Neural progenitor cell (in vitro differentiated cells): ENCODE results near the gene DPM1. TPM values are rescaled to one million over a fixed set of nuclear protein-coding genes. Genes with fewer than 3 reads are reported as not detected.

Experiments
- DNase-seq: peaks from one replicate; pipeline ENCODE4 v3.0.0-alpha.2; 2016; ENCODE audit warnings: low spot score
- H2AFZ ChIP-seq: fragments of 200-600 bp; sonication (generic); replicated peaks from 2 replicates; pipeline ENCODE4 v1.6.1; 2016; ENCODE audit warnings: antibody characterized with exemption
- H3F3A ChIP-seq: fragments of 200-600 bp; sonication (generic); 2 replicates; pipeline ENCODE4 v1.6.1; 2016; ENCODE audit warnings: antibody characterized with exemption, low read depth
- H3K27ac ChIP-seq: fragments of 200-600 bp; sonication (generic); 2 replicates; pipeline ENCODE4 v1.5.1; 2016; ENCODE audit warnings: mild to moderate bottlenecking
- H3K27me3 ChIP-seq: fragments of 200-600 bp; sonication (generic); 2 replicates; pipeline ENCODE4 v1.6.1; 2016; ENCODE audit warnings: mild to moderate bottlenecking, moderate library complexity
- H3K36me3 ChIP-seq: fragments of 200-600 bp; sonication (generic); 2 replicates; pipeline ENCODE4 v1.5.1; 2016
- H3K4me1 ChIP-seq: fragments of 200-600 bp; sonication (generic); 2 replicates; pipeline ENCODE4 v1.6.1; 2016; ENCODE audit warnings: mixed run types
- H3K4me2 ChIP-seq: fragments of 200-600 bp; sonication (generic); 2 replicates; pipeline ENCODE4 v1.6.1; 2016
- H3K4me3 ChIP-seq: fragments of 200-600 bp; sonication (generic); 2 replicates; pipeline ENCODE4 v1.5.1; 2016
- H3K79me2 ChIP-seq: fragments of 200-600 bp; sonication (generic); 2 replicates; pipeline ENCODE4 v1.6.1; 2016; ENCODE audit warnings: low read depth
- H3K9ac ChIP-seq: fragments of 200-600 bp; sonication (generic); 2 replicates; pipeline ENCODE4 v1.6.1; 2016
- H3K9me3 ChIP-seq: fragments of 200-600 bp; sonication (generic); 2 replicates; pipeline ENCODE4 v1.5.1; 2016; ENCODE audit warnings: low read depth
- H4K20me1 ChIP-seq: fragments of 200-600 bp; sonication (generic); 2 replicates; pipeline ENCODE4 v1.6.1; 2016; ENCODE audit warnings: low read depth
- H3K27ac Mint-ChIP-seq: 3 replicates; pipeline ENCODE4 v1.8.0; 2021; ENCODE audit warnings: mixed read lengths
- H3K27me3 Mint-ChIP-seq: 2 replicates; pipeline ENCODE4 v1.8.0; 2022; ENCODE audit warnings: low read depth, mild to moderate bottlenecking, inconsistent platforms, moderate library complexity, mixed read lengths; ENCODE audit not compliant: insufficient read depth
- H3K36me3 Mint-ChIP-seq: 3 replicates; pipeline ENCODE4 v1.8.0; 2021; ENCODE audit warnings: mixed read lengths
- H3K4me1 Mint-ChIP-seq: 3 replicates; pipeline ENCODE4 v1.8.0; 2021; ENCODE audit warnings: mixed read lengths
- H3K4me3 Mint-ChIP-seq: 3 replicates; pipeline ENCODE4 v1.8.0; 2021; ENCODE audit warnings: mild to moderate bottlenecking, moderate library complexity, mixed read lengths
- H3K9me3 Mint-ChIP-seq: 3 replicates; pipeline ENCODE4 v1.8.0; 2020; ENCODE audit warnings: mixed read lengths
- CTCF ChIP-seq: fragments of 200-600 bp; sonication (generic); IDR thresholded peaks from 2 replicates; pipeline ENCODE4 v1.5.1; 2017; ENCODE audit warnings: antibody characterized with exemption, mild to moderate bottlenecking
- EZH2 ChIP-seq: fragments of 200-600 bp; sonication (generic); IDR thresholded peaks from 2 replicates; pipeline ENCODE4 v1.6.1; 2017; ENCODE audit warnings: antibody characterized with exemption, mild to moderate bottlenecking, moderate library complexity
- EZH2phosphoT487 ChIP-seq: fragments of 200-600 bp; sonication (generic); IDR thresholded peaks from 2 replicates; pipeline ENCODE4 v1.6.1; 2017; ENCODE audit warnings: antibody characterized with exemption
- total RNA-seq: library from RNA; depleted of rRNA; stranded (reverse); fragments of >200 nt; gene quantifications from 2 replicates; pipeline ENCODE4 v1.2.3, GENCODE V29; 2015; ENCODE audit warnings: low replicate concordance

Gene DPM1
- total RNA-seq, 1 donor from 2014 or later = 173 TPM

GRCh38 chr20:50953821-50954220 is 4.5 kb downstream of the DPM1 start:
- TF ChIP-seq EZH2 = no peak
- TF ChIP-seq CTCF = no peak
- TF ChIP-seq EZH2phosphoT487 = no peak
- Histone ChIP-seq H4K20me1 (peaks cover 64% of the 10 kb centered on the region), H3K27me3 (no peaks in the 10 kb centered on the region), H3K9me3 (no peaks in the 10 kb centered on the region), H3K79me2 (peaks cover 89% of the 10 kb centered on the region), H3K36me3 (peaks cover 9% of the 10 kb centered on the region), H3F3A (no peaks in the 10 kb centered on the region), H3K4me2 (no peak overlapping the region), H3K27ac (no peak overlapping the region), H3K4me1 (peaks cover 10% of the 10 kb centered on the region), H3K9ac (no peak overlapping the region), H3K4me3 (no peak overlapping the region), H2AFZ (no peak overlapping the region)
- no peaks in the 10 kb centered on the region for H3K9me3 Mint-ChIP-seq
- H3K27me3 Mint-ChIP-seq = peaks cover 2% of the 10 kb centered on the region
- H3K36me3 Mint-ChIP-seq = peaks cover 5% of the 10 kb centered on the region
- H3K4me1 Mint-ChIP-seq = peaks cover 17% of the 10 kb centered on the region
- no peak overlapping the region for H3K27ac Mint-ChIP-seq
- no peak for DNase-seq
- H3K4me3 Mint-ChIP-seq = no peak overlapping the region

GRCh38 chr20:50953196-50953595 is 5.1 kb downstream of the DPM1 start:
- Mint-ChIP-seq H3K4me3 (no peak overlapping the region), H3K36me3 (peaks cover 5% of the 10 kb centered on the region), H3K27ac (no peak overlapping the region), H3K27me3 (peaks cover 2% of the 10 kb centered on the region), H3K9me3 (no peaks in the 10 kb centered on the region), H3K4me1 (peaks cover 17% of the 10 kb centered on the region)
- H3K4me2 ChIP-seq = no peak overlapping the region
- H3K79me2 ChIP-seq = peaks cover 86% of the 10 kb centered on the region
- no peak for TF ChIP-seq EZH2
- TF ChIP-seq CTCF = no peak
- no peak for TF ChIP-seq EZH2phosphoT487
- H3K4me1 ChIP-seq = peaks cover 10% of the 10 kb centered on the region
- no peak overlapping the region for H3K27ac ChIP-seq
- no peaks in the 10 kb centered on the region for H3K9me3 ChIP-seq
- no peak overlapping the region for H3K4me3 ChIP-seq
- peaks cover 63% of the 10 kb centered on the region for H4K20me1 ChIP-seq
- H2AFZ ChIP-seq = no peak overlapping the region
- no peak overlapping the region for H3K9ac ChIP-seq
- no peak for DNase-seq
- H3F3A ChIP-seq = no peaks in the 10 kb centered on the region
- no peaks in the 10 kb centered on the region for H3K27me3 ChIP-seq
- H3K36me3 ChIP-seq = peaks cover 9% of the 10 kb centered on the region

DNA sequence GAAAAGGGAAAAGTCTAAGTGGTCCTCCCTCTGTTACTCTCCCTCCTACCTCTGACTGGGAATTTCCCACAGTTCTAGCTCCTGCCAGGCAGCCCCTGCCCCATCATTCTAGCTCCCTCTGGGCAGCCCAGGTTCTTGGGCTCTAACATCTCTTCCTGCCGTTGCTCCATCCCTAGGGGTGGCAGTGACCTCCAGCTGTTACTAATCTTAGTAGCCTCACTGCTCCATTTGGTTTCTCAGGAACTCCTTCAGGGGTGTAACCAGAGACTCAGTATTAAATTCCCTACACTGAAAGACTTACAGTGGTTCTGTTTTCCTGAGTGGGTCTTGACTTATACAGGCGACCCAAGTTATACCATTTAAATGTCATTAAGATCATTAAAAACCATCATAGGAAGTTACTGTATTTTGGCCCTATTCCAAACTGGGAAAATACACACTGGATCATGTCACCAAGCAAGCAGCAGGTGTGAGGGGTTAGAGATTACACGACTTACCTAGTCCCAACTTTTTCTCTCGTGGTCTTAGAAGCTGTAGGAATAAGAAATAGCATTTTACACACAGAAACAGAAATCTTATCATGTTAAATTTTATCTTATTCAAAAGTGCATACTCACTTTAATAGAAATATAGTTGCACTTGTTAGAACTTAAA is 10.1 kb downstream of the DPM1 start:
- peaks cover 3% of the 10 kb centered on the region for H3K27me3 Mint-ChIP-seq
- no peak for TF ChIP-seq EZH2phosphoT487
- TF ChIP-seq EZH2 = no peak
- TF ChIP-seq CTCF = no peak
- H3K4me1 ChIP-seq = no peaks in the 10 kb centered on the region
- H3K4me3 Mint-ChIP-seq = no peak overlapping the region
- H3K36me3 ChIP-seq = peaks cover 28% of the 10 kb centered on the region
- no peaks in the 10 kb centered on the region for H3K4me1 Mint-ChIP-seq
- no peak overlapping the region for H3K27ac Mint-ChIP-seq
- peaks cover 10% of the 10 kb centered on the region for H3K36me3 Mint-ChIP-seq
- no peak overlapping the region for H3K27ac ChIP-seq
- DNase-seq = no peak
- H3K9me3 Mint-ChIP-seq = no peaks in the 10 kb centered on the region
- H2AFZ ChIP-seq = no peak overlapping the region
- H3K27me3 ChIP-seq = no peaks in the 10 kb centered on the region
- H3F3A ChIP-seq = no peaks in the 10 kb centered on the region
- peaks cover 36% of the 10 kb centered on the region for H3K79me2 ChIP-seq
- H3K4me2 ChIP-seq = no peak overlapping the region
- H3K9ac ChIP-seq = no peak overlapping the region
- H4K20me1 ChIP-seq = peaks cover 15% of the 10 kb centered on the region
- no peaks in the 10 kb centered on the region for H3K9me3 ChIP-seq
- H3K4me3 ChIP-seq = no peak overlapping the region
